Measurements from ENCODE around the gene TRAPPC11. TPM values are rescaled to one million over a fixed set of nuclear protein-coding genes. Genes with fewer than 3 reads are reported as not detected.
"Not testable (repeated sequence)": the region's sequence is repeated elsewhere in the genome, so short reads cannot be mapped to it uniquely, and the experiment has no call there.

TRAPPC11 gene
- total RNA-seq, 3 donors from 2014 or later = 39.0 to 86.8 (median 43.0) TPM

- H3K9me3 ChIP-seq = no peaks in the 10 kb centered on the region
- no peaks in the 10 kb centered on the region for H3K4me1 ChIP-seq
- H3K27ac ChIP-seq = no peak overlapping the region
- no peak overlapping the region for H3K4me3 ChIP-seq
- TF ChIP-seq POLR2A (IDR thresholded peaks at IDR 0.05) (no peak), POLR2AphosphoS5 (IDR thresholded peaks at IDR 0.05) (no peak), CTCF (IDR thresholded peaks at IDR 0.05) (no peak)
- H3K36me3 ChIP-seq = no peaks in the 10 kb centered on the region
- no peak for DNase-seq (ENCODE audit: low spot score in 2 of 2)
- no peaks in the 10 kb centered on the region for H3K27me3 ChIP-seq
- intact Hi-C loops (cut with DNase I; ENCODE audit: low total_unique reads) = no loop called here
Observed at GRCh38 chr4:183624548-183624947, 34.5 kb upstream of the TRAPPC11 start.

GRCh38 chr4:183626168-183626567, 32.9 kb upstream of the TRAPPC11 start:
- peak overlapping the region; percentile 43 to 54 for H3K27ac ChIP-seq
- DNase-seq (ENCODE audit: low spot score in 2 of 2) = peak in 1 of 2 donors; percentile 43
- H3K27me3 ChIP-seq = no peaks in the 10 kb centered on the region
- no peak overlapping the region for H3K4me3 ChIP-seq
- H3K36me3 ChIP-seq = no peaks in the 10 kb centered on the region
- no peaks in the 10 kb centered on the region for H3K9me3 ChIP-seq
- H3K4me1 ChIP-seq = no peaks in the 10 kb centered on the region
- TF ChIP-seq POLR2A (IDR thresholded peaks at IDR 0.05) = no peak
- TF ChIP-seq POLR2AphosphoS5 (IDR thresholded peaks at IDR 0.05) = peak in 1 of 3 donors; percentile 23
- intact Hi-C loops (cut with DNase I; ENCODE audit: low total_unique reads) = no loop called here

GRCh38 chr4:183627286-183627685, 31.8 kb upstream of the TRAPPC11 start:
- H3K4me3 ChIP-seq; intact Hi-C loops (cut with DNase I; ENCODE audit: low total_unique reads); H3K9me3 ChIP-seq; H3K36me3 ChIP-seq; H3K27me3 ChIP-seq; H3K4me1 ChIP-seq; DNase-seq (ENCODE audit: low spot score in 2 of 2); H3K27ac ChIP-seq: not testable (repeated sequence)

GRCh38 chr4:183627979-183628588, 31.0 kb upstream of the TRAPPC11 start:
- H3K36me3 ChIP-seq = no peaks in the 10 kb centered on the region
- DNase-seq (ENCODE audit: low spot score in 2 of 2) = no peak
- H3K27ac ChIP-seq = no peak overlapping the region
- TF ChIP-seq CTCF (IDR thresholded peaks at IDR 0.05) (no peak), POLR2A (IDR thresholded peaks at IDR 0.05) (no peak), POLR2AphosphoS5 (IDR thresholded peaks at IDR 0.05) (no peak)
- no peaks in the 10 kb centered on the region for H3K9me3 ChIP-seq
- no peak overlapping the region for H3K4me3 ChIP-seq
- no peaks in the 10 kb centered on the region for H3K27me3 ChIP-seq
- intact Hi-C loops (cut with DNase I; ENCODE audit: low total_unique reads) = no loop called here
- no peaks in the 10 kb centered on the region for H3K4me1 ChIP-seq

GRCh38 chr4:183631577-183632198, 27.4 kb upstream of the TRAPPC11 start:
- H3K4me1 ChIP-seq = no peaks in the 10 kb centered on the region
- no peaks in the 10 kb centered on the region for H3K9me3 ChIP-seq
- H3K27ac ChIP-seq = no peak overlapping the region
- no peak overlapping the region for H3K4me3 ChIP-seq
- TF ChIP-seq CTCF (IDR thresholded peaks at IDR 0.05) = no peak
- TF ChIP-seq POLR2AphosphoS5 (IDR thresholded peaks at IDR 0.05) = no peak
- TF ChIP-seq POLR2A (IDR thresholded peaks at IDR 0.05) = no peak
- no peak for DNase-seq (ENCODE audit: low spot score in 2 of 2)
- no peaks in the 10 kb centered on the region for H3K36me3 ChIP-seq
- H3K27me3 ChIP-seq = no peaks in the 10 kb centered on the region
- intact Hi-C loops (cut with DNase I; ENCODE audit: low total_unique reads) = no loop called here

GRCh38 chr4:183632689-183633088, 26.4 kb upstream of the TRAPPC11 start:
- intact Hi-C loops (cut with DNase I; ENCODE audit: low total_unique reads) = no loop called here
- no peaks in the 10 kb centered on the region for H3K36me3 ChIP-seq
- no peaks in the 10 kb centered on the region for H3K9me3 ChIP-seq
- no peak overlapping the region for H3K27ac ChIP-seq
- H3K4me3 ChIP-seq = no peak overlapping the region
- no peak for DNase-seq (ENCODE audit: low spot score in 2 of 2)
- no peak for TF ChIP-seq CTCF (IDR thresholded peaks at IDR 0.05)
- TF ChIP-seq POLR2A (IDR thresholded peaks at IDR 0.05) = no peak
- TF ChIP-seq POLR2AphosphoS5 (IDR thresholded peaks at IDR 0.05) = no peak
- no peaks in the 10 kb centered on the region for H3K27me3 ChIP-seq
- no peaks in the 10 kb centered on the region for H3K4me1 ChIP-seq

Data from breast epithelium (tissue), 4 donors.